ENCODE measurements around the gene OGFOD2.
"Not testable (repeated sequence)": the region's sequence is repeated elsewhere in the genome, so short reads cannot be mapped to it uniquely, and the experiment has no call there.

OGFOD2 gene

DNA sequence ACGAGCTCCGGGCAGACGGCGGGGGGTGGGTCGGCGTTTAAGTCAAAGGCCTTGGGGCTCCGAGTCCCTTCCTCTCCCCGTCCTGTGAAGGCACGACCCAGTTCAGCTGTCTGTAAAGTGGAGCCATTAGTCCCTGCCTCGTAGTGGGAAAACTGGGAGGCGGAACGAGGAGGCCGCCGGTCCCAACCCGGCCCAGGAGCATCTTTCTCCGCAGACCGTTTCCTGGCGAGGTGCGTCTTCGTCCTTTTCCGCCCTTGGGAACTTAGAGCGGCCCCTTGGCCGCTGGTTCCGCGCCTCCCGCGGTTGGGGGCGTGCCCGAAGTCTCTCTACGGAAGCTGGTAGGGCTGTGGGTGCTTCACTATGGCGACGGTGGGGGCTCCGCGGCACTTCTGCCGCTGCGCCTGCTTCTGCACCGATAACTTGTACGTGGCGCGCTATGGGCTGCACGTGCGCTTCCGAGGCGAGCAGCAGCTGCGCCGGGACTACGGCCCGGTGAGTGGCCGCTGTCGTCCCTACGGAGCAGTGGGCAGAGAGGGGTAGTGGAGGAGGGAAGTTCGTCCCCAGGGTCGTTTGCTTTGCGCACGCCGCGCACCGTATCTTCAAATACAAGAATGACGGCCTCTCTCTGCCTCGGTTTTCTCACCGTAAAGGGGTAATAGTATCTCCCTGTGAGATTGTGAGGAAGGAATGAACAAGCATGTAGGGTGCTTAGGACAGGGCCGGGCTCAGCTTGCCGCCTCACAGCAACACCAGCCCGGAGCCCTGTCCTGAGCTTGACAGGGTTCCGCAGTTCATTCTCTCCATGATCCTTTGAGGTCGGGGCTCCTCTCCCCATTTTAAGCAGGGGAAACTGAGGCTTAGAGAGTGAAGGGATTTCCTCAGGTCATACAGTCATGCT lies at the start of gene OGFOD2:
Gene OGFOD2 (plus strand): TSS at position 353 of the 898 bp plus-strand sequence. CDS start 8 bp downstream, at position 361.
- DNase-seq (ENCODE audit: low spot score), result peak; percentile 92

DNA sequence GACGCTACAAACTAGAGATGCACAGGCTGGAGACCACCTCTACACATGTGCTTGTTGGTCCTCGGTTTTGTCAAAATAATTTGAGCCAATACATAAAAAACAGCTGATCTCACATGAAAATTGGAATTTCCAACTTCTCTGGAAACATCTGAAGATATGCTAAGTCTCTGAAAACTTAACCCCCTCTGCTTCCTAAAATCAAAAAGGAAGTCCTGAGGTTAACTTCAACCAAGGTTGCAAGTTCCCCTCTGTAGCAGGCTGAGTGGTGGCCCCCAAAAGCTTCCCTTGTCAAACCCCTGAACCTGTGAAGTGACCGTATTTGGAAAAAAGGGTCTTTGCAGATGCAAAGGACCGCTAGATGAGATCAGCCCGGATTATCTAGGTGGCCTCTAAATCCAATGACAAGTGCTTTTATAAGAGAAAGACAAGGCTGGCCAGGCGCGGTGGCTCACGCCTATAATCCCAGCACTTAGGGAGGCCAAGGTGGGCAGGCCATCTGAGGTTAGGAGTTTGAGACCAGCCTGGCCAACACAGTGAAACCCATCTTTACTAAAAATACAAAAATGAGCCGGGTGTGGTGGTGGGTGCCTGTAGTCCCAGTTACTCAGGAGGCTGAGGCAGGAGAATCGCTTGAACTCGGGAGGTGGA lies 47.2 kb upstream of the OGFOD2 start:
- no peak for DNase-seq (ENCODE audit: low spot score)

DNA sequence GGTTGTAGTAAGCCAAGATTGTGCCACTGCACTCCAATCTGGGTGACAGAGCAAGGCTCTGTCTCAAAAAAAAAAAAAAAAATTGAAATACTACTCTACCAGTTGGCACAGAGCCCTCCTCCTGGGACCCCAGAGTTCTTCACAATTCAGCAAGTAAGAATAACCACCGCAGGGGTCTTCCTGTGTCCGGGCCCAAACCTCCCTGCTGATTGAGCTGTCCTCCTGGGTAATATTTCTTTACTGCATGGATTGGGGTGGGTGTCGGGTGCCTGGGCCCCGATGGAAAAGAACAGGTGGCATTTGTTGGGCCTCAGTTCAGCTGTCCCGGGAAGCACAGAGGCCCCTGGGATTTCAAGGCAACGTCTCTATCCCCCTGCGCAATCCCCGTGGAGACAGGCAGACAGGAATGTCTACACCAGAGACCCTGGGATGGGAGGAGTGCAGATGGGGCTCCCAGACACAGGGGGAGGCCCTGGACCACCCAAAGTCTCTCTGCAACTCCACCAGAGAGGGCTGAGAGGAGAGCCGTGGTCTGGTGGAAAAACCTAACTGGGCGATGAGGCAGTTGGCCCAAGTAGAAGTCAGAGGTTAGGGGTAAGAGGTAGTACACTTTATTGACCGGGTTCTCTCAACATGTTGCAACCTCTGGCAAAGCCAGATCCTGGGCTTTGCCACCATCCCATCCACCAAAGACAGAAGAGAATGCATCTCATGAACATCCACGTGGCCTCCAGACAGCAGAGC lies 46.5 kb upstream of the OGFOD2 start:
- DNase-seq (ENCODE audit: low spot score), result no peak

DNA sequence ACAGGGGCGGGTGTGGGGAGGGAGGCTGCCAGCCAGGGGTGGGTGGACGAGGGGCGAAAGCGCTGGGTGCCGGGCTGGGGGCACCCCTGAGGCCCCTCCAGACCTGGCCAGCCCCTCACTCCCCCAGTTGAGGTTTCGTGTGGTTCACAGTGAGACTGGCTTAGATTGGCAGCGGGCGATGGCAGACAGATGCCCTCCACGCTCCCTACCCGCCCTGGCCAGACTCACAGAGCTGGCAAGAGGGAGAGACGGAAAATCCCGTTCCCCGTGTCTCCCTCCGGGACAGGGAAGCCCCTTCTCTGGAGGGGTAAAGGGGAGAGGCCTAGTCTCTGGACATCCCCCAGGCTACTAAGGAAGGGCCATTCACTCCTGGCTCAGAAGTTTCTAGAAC lies 45.9 kb upstream of the OGFOD2 start:
- no peak for DNase-seq (ENCODE audit: low spot score)

DNA sequence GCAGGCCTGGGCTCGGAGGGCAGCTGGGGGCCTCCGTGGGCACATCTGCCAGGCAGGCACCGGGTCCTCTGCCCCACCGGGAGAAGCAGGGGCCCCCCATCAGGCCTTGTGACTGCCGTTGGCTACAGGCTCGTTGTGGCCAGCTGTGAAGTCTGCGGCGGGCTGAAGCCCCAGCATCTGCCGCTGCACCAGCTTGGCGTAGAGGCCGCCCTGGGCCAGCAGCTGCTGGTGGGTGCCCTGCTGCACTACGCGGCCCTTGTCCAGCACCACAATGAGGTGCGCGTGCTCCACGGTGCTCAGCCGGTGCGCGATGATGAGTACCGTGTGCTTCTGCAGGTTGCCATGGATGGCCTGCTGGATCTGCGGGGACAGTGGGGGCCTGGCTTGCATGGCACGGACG lies 45.2 kb upstream of the OGFOD2 start:
- no peak for DNase-seq (ENCODE audit: low spot score)

DNA sequence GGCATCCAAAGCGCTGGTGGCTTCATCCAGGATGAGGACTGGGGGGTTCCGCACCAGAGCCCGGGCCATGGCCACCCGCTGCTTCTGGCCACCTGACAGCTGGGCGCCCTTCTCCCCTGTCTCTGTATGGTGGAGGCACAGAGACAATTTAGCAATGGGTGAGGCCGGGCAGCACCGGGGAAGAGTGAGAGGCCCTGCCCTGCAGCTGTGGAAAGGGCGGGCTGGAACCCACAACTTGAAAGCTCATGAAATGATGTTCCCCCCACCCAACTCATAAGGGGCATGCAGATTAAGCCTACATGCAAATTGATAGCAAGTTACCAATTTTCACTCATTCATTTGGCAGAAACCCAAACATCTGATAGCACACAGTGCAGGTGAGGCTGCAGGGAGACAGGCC lies 42.8 kb upstream of the OGFOD2 start:
- DNase-seq (ENCODE audit: low spot score), result no peak

DNA sequence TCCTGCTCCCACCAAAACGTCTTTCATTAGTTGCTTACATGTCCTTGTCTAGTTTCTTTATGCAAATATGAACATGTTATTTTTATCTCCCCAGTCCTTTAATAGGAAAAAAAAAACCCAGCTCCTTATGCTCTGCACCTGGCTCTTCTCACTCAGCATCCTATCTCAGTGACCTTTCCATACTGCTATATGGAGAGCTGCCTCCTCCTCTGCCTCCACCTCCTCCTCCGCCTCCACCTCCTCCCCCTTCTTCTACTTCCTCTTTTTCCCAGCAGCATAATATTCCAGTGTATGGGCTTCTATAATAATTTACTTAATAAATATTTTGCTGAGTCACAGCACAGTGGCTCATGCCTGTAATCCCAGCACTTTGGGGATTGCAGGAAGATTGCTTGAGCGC lies 40.3 kb upstream of the OGFOD2 start:
- no peak for DNase-seq (ENCODE audit: low spot score)

DNA sequence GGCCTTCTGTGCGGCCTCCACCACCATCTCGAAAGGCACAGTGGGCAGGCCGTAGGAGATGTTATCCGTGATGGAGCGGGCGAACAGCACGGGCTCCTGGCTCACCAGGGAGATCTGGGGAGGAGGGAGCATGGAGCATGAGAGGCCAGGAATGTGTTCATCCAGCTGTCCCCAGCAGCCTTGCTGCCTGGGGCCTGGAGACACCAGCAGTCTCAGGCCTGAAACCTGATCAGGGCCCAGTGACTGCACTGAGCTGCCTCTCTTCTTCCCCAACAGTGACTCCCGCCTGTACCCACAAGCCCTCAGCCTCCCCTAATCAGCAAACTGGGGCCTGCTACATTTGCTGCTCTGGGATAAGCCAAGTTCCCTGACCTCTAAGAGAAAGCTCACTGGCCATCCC lies 39.7 kb upstream of the OGFOD2 start:
- DNase-seq (ENCODE audit: low spot score), result no peak

DNA sequence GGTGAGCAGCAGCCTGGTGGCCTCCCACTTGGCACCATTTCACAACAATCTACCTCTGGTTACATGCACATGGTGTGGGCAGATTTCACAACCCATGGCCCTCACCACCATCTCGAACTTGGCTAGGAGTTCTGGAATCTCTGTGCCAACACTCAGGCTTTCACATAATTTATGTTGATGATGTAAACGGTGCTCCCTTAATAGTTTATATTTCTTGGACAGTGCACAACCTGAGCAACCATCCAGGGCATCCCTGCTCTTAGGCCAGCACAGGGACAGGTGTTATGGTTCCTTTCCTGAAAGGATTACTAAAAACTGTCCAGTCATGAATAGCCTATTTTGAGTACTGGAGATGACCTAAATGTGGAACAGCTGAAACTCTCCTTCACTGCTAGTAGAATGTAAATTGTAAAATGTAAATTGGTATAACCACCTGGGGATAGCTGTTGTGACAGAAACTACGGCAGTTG lies 37.4 kb upstream of the OGFOD2 start:
- no peak for DNase-seq (ENCODE audit: low spot score)

DNA sequence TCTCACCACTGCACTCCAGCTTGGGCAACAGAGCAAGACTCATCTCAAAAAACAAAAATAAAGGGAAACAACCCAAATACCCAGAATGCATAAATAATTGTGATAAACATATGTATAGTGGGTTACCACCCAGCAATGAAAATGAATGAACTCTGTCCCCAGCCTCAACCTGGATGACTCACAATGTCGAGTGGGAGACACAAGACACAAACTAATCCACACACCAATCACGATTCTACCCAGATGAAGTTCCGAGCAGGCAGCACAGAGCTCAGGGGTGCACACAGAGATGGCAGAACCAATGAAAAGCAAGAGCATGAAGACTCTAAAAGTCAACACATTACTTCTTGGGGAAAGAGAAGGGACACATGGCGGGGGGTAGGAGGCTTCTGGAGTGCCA lies 35.9 kb upstream of the OGFOD2 start:
- DNase-seq (ENCODE audit: low spot score), result no peak

DNA sequence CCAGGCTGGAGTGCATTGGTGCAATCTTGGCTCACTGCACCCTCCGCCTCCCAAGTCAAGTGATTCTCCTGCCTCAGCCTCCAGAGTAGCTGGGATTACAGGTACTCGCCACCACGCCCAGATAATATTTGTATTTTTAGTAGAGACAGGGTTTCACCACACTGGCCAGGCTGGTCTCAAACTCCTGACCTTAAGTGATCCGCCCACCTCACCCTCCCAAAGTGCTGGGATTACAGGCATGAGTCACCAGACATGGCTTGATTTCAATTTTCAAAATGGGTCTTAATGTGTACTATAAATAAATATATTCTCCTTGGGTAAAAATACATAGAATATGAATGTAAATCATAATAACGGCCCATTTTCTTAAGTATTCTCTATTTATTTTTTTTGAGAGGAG lies 33.7 kb upstream of the OGFOD2 start:
- not testable (repeated sequence) for DNase-seq (ENCODE audit: low spot score)

DNA sequence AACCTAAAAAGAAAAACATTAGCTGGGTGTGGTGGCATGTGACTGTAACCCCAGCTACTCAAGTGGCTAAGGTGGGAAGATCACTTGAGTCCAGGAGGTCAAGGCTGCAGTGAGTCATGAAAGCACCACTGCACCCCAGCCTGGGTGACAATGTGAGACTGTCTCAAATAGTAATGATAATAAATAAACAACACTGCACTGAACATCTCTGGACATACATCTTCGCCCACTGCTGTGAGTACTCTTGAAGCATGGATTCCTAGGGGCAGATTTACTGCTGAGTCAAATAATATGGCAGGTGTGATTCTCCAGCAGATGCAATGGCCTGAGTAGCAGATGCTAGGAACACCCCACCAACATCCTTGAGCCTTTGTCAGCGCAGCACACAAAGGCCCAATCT lies 32.4 kb upstream of the OGFOD2 start:
- DNase-seq (ENCODE audit: low spot score), result peak; percentile 17

DNA sequence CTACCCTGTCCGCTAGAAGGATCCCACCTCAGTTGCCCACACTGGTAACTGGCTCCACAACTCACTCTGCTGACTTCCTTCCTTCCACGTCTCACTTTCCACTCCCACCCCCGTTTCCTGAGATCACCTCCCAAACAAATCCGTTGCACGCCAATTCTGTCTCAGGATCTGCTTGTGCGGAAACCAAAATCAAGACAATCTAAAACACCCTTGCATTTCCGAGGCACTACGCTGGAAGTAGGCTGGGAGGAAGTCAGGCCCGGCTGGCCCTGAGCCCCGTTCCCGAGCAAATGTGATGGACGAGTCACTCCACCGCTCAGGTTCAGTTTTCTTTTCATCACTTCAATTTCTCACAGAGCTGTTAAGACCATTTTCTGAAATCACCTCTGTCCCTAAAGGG lies 31.8 kb upstream of the OGFOD2 start:
- DNase-seq (ENCODE audit: low spot score), result no peak

DNA sequence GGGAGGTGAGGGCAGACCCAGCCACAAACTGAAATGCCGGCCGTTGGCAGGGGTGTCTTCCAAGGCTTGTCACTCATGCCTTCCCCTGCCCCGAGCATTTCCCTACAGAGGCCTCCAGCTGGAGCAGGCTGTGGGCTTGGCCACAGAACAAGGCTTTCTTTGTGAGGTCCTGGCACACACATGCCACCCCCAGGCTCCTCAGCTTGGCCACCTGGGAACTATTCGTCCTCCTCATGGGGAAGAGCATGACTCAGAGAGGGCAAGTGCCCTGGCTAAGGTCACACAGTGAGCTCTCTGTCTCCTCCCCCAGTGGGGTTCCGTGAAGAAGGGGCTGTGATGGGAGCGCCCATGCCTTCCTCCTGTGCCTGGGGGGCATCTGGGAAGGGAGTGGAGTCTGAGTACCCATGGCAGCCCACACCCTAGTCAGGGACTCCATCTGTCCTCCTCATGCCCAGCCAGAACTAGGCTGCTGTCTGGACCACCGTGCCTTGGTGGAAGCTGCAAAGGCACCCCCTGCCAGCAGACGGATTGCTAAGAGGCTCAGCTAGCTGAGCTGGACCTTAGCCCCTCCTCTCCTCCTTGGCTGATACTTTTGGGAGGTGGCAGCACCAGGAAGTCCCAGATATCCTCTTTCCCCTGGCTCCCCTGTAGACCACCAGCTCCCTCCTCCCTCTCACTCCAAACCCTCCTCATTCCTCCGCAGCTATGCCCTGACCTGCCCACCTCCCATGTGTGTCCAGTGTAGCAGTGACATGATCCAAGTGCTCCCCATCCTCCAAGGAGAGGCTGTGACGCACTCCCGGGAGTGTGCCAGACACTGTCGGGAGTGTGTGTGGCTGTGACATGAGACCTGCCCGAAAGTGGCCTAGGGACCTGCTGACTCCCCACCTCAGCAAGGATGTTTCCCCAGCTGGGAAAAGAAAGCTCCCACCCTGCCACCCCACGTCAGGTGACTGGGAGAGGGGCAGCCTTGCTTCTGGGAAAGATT lies 30.1 kb upstream of the OGFOD2 start:
- no peak for DNase-seq (ENCODE audit: low spot score)

DNA sequence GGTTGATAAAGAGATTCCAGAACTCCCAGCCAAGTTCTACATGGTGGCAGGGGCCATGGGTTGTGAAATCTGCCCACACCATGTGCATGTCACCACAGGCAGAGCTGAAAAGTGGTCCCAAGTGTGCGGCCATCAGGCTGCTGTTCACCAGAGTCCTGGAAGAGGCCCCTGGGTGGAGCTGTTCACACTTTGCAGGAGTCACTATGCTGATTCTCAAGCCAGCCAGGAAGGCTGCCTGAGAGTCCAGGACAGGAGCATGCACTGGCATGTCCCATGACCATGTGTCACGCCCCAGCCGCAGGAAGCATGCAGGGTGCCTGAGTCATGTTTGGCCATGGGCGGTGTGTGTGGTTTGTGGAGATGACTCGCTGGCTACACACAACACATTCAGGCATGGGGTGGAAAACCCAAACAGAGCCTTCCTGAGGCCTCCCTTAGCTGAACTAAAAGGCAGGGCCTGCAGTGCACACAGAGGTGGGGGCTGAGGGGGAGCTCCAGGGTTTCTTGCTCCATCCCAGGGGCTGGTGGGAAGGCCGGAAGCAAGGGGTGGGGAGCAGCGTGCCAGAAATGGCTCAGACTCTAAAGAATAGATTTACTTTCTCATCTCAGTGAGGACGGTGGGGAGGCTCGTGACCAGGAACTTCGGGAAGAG lies 28.2 kb upstream of the OGFOD2 start:
- DNase-seq (ENCODE audit: low spot score), result peak; percentile 93

DNA sequence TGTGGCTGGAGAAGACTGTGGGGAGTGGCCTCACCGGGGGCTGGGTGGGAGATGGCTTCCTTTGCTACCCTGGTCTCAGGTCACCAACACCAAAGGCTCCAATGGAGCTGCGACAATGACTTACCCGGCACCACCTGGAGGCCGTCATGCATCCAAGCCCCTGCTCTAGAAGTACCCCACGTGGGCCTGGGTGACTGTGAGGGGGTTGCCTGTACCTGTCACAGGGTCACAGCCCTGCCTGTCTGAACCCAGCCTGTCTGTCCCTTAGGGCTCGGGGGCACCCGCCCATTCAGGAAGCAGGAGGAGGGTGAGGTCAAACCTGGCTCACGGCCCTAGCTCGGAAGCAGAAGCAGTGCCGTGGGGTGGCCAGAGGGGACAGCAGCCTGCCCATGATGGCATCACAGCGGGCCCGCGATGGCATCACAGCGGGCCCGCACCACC lies 27.7 kb upstream of the OGFOD2 start:
- DNase-seq (ENCODE audit: low spot score), result peak; percentile 55

DNA sequence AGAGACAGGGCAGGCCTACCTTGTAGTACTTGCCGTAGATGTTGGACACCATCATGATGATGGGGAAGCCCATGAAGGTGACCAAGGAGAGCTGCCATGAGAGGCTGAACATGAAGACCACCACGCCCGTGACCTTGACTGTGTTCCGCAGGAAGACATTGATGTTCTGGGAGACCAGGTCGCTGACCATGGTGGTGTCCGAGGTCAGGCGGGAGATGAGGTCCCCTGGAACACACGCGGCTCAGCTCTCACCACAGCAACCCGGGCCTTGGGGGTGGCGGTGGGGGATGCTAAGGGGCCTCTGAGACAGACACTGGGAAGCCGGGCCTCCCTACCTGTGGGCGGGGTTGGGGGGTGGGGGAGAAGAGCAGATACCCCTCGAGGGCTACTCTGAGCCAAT lies 26.4 kb upstream of the OGFOD2 start:
- no peak for DNase-seq (ENCODE audit: low spot score)

DNA sequence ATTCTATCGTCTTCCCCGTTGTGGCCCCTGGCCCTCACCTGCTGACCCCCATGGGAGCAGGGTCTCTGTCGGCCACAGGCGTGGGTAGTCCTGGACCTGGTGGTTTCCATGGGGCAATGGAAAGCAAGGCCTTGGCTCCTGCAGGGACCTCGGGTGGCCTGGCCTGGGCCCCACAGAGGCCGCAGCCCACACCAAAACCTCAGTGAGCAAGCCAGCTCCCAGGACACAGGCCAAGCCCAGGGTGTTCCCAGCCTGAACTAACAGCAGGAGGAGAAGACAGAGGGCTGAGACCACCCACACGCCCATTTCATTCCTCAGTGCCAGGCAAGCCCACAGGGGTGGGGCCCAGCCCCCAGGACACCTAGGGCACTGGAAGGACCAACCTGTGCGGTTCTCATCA lies 25.6 kb upstream of the OGFOD2 start:
- DNase-seq (ENCODE audit: low spot score), result no peak

DNA sequence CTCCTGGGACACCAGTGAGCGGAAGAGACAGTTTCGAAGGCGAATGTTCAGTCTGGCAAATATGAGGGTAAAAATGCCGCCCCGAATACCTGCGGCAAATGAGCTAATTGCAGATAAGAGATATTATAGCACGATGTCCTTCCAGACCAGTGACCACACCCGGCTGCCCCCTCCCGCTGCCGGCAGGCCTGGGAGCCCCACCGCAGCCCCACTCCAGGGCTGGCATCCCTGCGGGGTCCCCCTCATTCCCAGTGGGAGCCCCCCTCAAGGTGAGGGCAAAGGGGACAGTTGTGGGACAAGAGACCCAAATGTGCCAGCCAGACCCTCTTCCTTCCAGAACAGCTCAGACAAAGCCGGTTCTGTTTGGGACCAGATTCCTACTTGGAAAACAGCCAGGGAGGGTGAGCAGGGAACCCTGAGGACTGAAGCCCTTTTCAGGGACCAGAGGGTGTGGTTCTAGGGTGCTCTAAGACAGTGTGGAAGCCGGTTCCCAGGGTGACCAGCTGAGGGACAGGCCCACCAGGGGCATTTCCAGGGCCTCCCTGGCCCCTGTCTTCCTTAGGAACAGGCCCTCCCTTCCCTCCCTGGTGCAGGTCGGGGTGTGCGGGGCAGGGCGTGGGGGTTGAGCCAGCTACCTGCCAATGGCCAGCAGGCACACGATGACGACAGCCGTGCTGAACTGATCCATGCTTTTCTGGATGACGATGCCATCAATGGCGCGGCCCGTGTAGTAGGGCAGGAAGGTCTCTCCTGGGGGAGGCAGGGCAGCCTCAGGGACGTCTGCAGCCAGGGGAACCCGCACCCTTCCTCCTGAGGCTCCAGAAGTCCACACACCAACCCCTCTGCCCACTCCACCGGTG lies 25.0 kb upstream of the OGFOD2 start:
- DNase-seq (ENCODE audit: low spot score), result no peak

DNA sequence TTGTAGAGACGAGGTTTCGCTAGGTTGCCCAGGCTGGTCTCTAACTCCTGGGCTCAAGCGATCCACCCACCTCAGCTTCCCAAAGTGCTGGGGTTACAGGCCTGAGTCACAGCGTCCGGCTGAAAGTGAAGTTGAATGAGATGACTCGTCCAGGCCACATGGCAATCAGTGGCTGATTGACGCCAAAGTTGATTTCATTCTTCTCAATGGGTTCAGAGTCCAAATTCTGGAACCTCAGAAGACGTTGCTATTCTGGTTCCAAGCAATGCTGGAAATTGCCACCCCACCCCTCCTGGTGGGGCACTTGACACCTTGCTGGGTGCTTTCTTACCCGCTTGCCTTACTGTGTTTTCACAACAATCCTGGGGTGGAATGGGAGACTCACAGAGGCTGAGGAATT lies 23.6 kb upstream of the OGFOD2 start:
- DNase-seq (ENCODE audit: low spot score), result peak; percentile 17
